Cardiac muscle cell (in vitro differentiated cells and primary cell): ENCODE data around the gene INAVA. TPM values are rescaled to one million over a fixed set of nuclear protein-coding genes. Genes with fewer than 3 reads are reported as not detected.
"Not testable (repeated sequence)": the region's sequence is repeated elsewhere in the genome, so short reads cannot be mapped to it uniquely, and the experiment has no call there.

ENCODE experiments used
- DNase-seq, 2 donors: peaks; one replicate each; pipeline versions ENCODE4 v3.0.0 to v3.0.0-alpha.2; 2010 to 2017; ENCODE audit warnings: low read depth in 1 of 2, low spot score in 1 of 2
- H3K27ac ChIP-seq: fragments of 200-600 bp; sonication (generic); 2 replicates; pipeline ENCODE4 v1.5.1; 2016
- H3K27me3 ChIP-seq: fragments of 200-600 bp; sonication (generic); 2 replicates; pipeline ENCODE4 v1.6.0; 2016; ENCODE audit warnings: control low read depth
- H3K36me3 ChIP-seq: fragments of 200-600 bp; sonication (generic); 2 replicates; pipeline ENCODE4 v1.5.1; 2016; ENCODE audit warnings: control low read depth
- H3K4me1 ChIP-seq: fragments of 200-600 bp; sonication (generic); 2 replicates; pipeline ENCODE4 v1.8.1; 2017; ENCODE audit warnings: low read depth, mild to moderate bottlenecking, mixed run types
- H3K4me3 ChIP-seq: fragments of 200-600 bp; sonication (generic); 2 replicates; pipeline ENCODE4 v1.5.1; 2016; ENCODE audit warnings: mild to moderate bottlenecking
- H3K9me3 ChIP-seq: fragments of 200-600 bp; sonication (generic); 2 replicates; pipeline ENCODE4 v1.5.1; 2017; ENCODE audit warnings: low read depth, mild to moderate bottlenecking, control low read depth
- CTCF ChIP-seq: IDR thresholded peaks from 2 replicates; pipeline ENCODE4 v1.5.1; 2012; ENCODE audit warnings: low read depth, mild to moderate bottlenecking, low read length
- polyA plus RNA-seq: library from polyadenylated mRNA; unstranded; fragments of >200 nt; fragmentation: Nextera tagmentation; extraction: Ambion mirVana; gene quantifications from 2 replicates; pipeline ENCODE4 v1.2.1, GENCODE V29; 2016
- total RNA-seq: library from RNA; depleted of rRNA; stranded (reverse); fragments of >200 nt; gene quantifications from 2 replicates; pipeline ENCODE4 v1.2.3, GENCODE V29; 2016

INAVA gene
- total and polyA plus RNA-seq, 2 experiments from 2014 or later: 7.4 to 37.8 TPM

- DNase-seq: no peak
- H3K9me3 ChIP-seq: no peaks in the 10 kb centered on the region
- no peak for TF ChIP-seq CTCF
- H3K27ac ChIP-seq: no peak overlapping the region
- no peak overlapping the region for H3K4me3 ChIP-seq
- H3K36me3 ChIP-seq: no peaks in the 10 kb centered on the region
- peaks cover 6% of the 10 kb centered on the region for H3K4me1 ChIP-seq
- H3K27me3 ChIP-seq: no peaks in the 10 kb centered on the region
Observed at GRCh38 chr1:200931776-200932175, 37.1 kb downstream of the INAVA start.

GRCh38 chr1:200934676-200935245 is 40.1 kb downstream of the INAVA start:
- no peak overlapping the region for H3K4me3 ChIP-seq
- no peak for TF ChIP-seq CTCF
- H3K27me3 ChIP-seq: no peaks in the 10 kb centered on the region
- no peak overlapping the region for H3K27ac ChIP-seq
- H3K4me1 ChIP-seq: peaks cover 6% of the 10 kb centered on the region
- no peaks in the 10 kb centered on the region for H3K36me3 ChIP-seq
- no peak for DNase-seq
- H3K9me3 ChIP-seq: no peaks in the 10 kb centered on the region

GRCh38 chr1:200935286-200935962 is 40.7 kb downstream of the INAVA start:
- H3K4me1 ChIP-seq, H3K27ac ChIP-seq, H3K4me3 ChIP-seq, DNase-seq, H3K36me3 ChIP-seq, H3K27me3 ChIP-seq, H3K9me3 ChIP-seq: not testable (repeated sequence)

- H3K27me3 ChIP-seq: no peaks in the 10 kb centered on the region
- H3K4me3 ChIP-seq: no peak overlapping the region
- peak in 1 of 2 donors; percentile 27 for DNase-seq
- TF ChIP-seq CTCF: no peak
- no peaks in the 10 kb centered on the region for H3K4me1 ChIP-seq
- no peak overlapping the region for H3K27ac ChIP-seq
- no peaks in the 10 kb centered on the region for H3K9me3 ChIP-seq
- H3K36me3 ChIP-seq: no peaks in the 10 kb centered on the region
Observed at GRCh38 chr1:200938955-200939354, 44.3 kb downstream of the INAVA start.

- H3K4me1 ChIP-seq: no peaks in the 10 kb centered on the region
- no peak for DNase-seq
- H3K36me3 ChIP-seq: no peaks in the 10 kb centered on the region
- no peaks in the 10 kb centered on the region for H3K9me3 ChIP-seq
- no peaks in the 10 kb centered on the region for H3K27me3 ChIP-seq
- H3K4me3 ChIP-seq: no peak overlapping the region
- no peak overlapping the region for H3K27ac ChIP-seq
- no peak for TF ChIP-seq CTCF
Observed at GRCh38 chr1:200945111-200945510, 50.4 kb downstream of the INAVA start.

- TF ChIP-seq CTCF: no peak
- no peaks in the 10 kb centered on the region for H3K4me1 ChIP-seq
- H3K36me3 ChIP-seq: no peaks in the 10 kb centered on the region
- H3K9me3 ChIP-seq: no peaks in the 10 kb centered on the region
- no peak for DNase-seq
- H3K4me3 ChIP-seq: no peak overlapping the region
- H3K27me3 ChIP-seq: no peaks in the 10 kb centered on the region
- H3K27ac ChIP-seq: no peak overlapping the region
Observed at GRCh38 chr1:200947059-200947566, 52.4 kb downstream of the INAVA start.
